NCI-H1694 (cell line): ENCODE measurements around the gene IL18.
"Not testable (repeated sequence)": the region's sequence is repeated elsewhere in the genome, so short reads cannot be mapped to it uniquely, and the experiment has no call there.

Source experiments
- DNase-seq: peaks from one replicate; lab custom pipeline; 2025; lab: John Stamatoyannopoulos, UW

The IL18 gene

DNA sequence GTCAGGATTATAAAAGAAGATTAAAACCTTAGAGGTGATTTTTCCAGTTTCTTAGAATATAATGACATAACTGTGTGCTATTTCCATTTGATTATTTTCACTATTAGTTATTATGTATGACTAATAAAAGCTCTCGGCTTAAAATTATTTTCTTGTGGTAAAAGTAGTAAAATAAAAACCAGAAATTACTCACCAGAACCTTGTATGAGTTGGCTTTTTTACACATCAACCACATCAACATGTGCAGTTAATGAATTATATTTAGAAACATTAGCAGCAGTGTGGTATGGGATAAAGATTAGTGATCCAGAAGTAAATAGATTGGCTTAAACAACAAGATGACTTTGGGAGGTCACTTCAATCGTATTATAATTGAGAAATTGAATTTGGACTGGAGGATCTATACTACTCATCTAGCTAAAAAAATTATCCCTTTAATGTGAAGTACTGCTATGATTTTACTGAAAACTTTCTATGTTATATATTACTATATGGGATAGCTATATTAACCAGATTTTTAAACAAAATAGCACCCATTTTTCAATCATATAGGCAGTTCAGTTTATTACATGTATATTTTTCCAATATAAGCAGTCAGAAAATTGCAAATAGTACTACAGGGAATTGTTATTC lies 8.6 kb upstream of the IL18 start:
- DNase-seq: no peak

DNA sequence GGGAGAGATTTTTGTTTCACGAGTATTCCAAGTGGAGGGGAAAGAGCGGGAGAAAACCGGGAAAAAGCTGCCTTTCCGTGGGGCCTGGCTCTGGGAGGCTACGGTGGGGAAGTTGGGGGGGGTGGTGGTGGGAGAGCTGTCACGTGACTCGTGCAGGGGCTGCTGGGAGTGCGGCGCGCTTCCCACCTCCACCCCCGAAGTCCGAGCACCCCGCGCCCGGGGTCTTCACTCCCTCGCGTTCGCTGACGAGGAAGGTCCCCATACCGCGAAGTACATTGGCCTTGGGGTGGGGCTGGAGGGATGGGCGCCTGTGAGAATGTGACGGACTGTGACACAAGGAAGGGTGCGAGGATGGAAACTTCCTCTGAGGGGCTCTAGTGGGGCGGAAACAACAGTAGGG lies 3.3 kb upstream of the IL18 start, which contains the start of gene TEX12:
TSS of gene TEX12 (plus strand) at position 228 of the 400 bp plus-strand sequence. CDS start 1,897 bp downstream, outside the sequence.
- no peak for DNase-seq

DNA sequence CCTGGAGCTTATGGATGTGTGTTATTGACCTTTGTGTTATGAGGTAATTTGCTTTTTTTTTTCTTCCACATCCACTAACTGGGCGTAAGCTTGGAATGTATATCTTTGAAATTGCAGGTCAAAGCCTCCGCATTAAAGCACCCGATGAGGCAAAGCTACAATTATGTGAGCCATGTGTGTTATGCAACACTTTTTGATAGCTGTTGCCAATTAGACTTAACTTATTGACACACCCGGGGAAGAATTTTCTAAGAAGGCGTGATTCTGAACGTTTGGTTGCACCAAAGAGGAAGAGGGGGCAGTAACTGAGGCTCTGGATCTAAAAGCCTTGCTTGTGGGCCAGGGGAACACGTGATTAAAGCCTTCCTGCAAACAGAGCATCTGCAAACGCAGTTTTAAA lies 2.7 kb upstream of the IL18 start:
- no peak for DNase-seq

DNA sequence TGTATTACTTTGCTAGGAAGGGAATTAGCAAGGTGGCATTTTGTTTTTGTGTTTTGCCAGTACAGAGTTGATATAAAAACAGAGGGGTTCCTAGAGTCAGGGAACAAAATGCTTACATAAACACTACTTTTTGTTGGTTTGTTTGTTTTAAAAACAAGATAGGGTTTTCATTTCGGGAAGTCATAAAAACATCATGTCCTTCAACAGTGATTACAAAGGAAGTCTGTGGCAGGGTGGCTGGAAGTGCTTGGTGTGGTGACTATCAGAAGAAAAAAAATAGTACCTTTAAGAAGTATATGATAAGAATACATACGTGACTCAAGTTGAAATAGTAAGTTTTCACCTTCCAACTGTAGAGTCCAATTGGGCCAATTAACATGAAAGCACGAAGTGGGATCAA lies 1.2 kb upstream of the IL18 start:
- no peak for DNase-seq

DNA sequence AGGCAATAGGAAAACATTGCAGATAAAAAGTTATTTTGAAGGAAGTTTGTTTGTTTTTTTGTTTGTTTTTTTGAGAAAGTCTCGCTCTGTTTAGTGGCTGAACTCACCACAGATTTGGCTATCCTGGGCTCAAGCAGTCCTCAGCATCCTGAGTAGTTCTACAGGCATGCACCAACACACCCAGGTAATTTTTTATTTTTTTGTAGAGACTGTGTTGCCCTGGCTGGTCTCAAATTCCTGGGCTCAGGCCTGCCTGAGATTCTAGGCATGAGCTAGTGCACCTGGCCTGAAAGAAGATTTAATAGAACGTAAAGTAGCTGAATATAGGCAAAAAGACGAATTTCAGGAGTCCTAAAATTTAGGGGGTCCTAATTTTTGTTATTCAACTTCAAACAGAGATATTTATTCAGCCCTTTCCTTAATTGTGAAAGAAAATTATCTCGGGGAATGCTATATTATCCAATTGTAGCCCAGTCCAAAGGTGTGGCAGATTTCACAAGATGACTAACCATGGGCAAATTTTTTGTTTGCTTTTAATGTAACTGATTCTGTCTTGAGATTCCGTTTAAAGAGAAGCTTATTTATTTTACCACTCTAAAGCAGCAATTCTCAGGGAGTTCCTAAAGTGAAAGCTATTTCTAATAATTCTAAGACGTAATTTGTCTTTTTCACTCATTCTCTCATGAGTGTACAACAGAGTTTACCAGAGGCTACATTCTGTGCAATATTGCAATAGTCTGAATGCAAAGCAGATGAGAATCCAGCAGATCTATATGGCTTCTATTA lies 940 bp downstream of the IL18 start:
- no peak for DNase-seq

DNA sequence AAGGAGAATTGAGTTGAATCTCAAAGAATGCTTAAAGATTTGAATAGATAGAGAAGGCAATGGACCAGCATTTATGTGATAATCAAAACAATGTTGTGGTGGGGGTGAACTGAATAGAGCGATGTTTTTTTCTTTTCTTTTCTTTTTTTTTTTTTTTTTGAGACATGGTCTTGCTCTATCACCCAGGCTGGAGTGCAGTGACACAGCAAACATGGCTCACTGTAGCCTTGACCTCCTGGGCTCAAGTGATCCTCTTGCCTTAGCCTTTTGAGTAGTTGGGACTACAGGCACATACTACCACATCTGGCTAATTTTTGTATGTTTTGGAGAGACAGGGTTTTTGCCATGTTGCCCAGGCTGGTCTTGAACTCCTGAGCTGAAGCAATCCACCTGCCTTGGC lies 1.7 kb downstream of the IL18 start:
- not testable (repeated sequence) for DNase-seq

DNA sequence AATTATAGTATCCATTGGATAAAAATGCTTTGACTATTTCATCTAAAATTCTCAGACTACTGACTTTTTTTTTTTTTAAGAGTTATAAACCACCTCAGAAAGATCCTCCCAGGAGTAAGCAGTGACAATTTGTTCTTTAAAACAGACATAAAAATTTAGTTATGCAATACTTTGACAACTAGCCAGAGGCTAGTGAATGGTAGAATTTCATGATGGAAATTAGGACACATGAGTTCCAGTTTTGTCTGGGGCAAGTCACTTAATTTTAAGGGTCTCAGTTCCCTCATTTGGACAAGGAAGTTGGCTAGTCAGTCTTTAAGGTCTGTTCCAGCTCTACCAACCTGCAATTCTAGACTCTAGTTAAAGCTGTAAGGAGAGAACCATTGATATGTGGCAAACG lies 2.9 kb downstream of the IL18 start:
- no peak for DNase-seq

DNA sequence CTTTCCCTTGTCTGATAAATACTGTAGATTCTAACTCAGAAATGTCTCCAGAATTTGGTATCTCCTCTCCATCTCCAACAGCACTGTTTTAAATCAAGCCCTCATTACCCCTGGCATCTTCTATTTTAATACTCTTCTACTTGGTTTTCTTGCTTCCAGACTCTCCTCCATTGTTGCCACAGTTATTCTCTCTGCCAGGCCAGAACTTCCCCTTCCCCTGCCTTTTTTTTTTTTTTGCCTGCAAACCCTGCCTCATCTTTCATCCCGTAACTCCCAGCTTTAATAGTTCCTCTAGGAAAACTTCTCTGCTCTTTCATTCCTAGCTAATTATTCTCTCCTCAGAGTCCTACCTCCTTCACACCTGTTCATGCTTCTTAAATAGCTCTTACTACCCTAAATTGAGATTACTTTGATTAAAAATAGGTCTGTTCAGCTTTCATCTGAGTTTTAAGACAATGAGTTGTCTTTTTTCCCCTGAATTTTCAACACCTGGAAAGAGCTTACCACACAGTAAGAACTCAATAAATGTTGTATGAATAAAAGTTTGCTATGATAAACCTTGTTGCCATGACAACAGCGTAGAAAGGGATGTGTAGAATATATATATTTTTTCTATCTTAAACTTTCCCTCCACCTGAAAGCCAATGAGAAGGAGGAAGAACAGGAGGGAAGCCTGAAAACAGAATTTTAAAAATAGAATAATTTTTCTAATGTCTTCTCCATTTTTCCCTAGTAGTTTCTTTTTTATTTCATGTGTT lies 3.6 kb downstream of the IL18 start:
- no peak for DNase-seq

DNA sequence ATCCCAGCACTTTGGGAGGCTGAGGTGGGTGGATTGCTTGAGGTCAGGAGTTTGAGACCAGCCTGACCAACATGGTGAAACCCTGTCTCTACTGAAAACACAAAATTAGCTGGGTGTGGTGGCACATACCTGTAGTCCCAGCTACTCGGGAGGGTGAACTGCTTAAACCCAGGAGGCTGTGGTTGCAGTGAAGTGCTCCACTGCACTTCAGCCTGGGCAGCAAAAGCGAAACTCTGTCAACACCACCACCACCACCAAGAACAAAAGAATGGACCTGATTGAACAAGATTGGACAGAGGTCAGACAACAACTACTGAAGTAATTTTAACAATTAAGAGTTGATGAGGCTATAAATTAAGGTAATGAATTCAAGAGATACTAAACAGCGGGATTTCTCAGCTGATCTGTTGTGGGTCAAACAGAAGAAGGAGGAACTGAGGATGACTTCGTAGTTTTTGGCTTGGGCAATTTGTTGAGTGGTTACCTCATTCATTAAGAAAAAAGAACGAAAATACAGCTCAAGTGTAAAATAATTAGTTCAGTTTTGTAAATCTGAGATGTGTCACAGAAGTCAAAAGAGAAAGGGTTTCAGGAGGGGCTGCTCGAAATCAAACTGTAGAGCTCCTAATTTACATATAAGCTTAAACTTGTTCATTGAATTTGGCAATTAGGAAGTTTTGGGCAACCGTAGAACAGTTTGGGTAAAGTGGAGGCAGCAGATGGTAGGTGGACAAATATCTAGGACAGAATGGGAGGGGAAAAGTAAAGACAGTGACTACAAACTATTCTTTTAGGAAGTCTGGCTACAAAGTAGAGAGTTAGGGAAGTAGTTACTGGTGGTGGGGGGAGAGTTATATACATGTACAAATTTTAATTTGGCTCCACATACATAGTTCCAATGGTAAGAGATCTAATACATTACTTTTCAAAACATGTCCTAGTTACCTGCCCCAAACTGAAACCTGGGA lies 4.5 kb downstream of the IL18 start:
- DNase-seq: no peak

DNA sequence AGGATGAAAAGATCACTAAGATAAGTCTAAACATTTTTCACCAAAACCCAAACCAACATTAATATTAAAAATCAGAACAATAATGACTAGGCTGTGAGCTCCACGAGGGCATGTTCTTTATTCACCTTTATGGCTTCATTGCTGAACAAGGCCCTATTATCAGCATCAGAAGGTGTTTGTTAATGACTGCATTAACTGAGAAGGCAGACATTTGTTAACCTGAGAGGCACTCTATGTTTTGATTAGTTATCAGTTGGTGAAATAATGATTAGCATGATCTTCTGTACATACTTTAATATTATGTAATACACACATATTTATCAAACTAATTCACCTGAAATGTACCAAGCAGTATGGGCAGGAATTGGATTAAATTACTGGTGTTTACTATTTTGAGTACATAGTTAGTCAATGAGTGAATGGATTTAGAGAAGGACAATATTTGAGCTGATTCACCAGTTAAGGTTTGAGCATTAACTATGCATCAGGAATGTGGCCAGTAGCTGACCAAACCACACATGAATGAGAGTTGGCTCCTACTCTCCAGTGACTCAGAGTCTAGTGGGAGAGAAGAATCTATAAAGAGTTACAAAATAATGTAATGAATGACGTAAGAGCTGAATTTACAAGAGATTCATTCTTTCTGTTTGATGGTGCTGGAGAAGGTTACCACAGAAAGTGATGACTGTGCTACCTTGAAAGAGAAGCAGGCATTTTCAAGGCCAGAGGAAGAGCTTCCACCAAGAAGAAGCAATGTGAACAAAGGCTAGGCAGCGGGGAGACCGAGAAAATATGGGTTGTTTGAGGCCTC lies 6.7 kb downstream of the IL18 start:
- DNase-seq: no peak

DNA sequence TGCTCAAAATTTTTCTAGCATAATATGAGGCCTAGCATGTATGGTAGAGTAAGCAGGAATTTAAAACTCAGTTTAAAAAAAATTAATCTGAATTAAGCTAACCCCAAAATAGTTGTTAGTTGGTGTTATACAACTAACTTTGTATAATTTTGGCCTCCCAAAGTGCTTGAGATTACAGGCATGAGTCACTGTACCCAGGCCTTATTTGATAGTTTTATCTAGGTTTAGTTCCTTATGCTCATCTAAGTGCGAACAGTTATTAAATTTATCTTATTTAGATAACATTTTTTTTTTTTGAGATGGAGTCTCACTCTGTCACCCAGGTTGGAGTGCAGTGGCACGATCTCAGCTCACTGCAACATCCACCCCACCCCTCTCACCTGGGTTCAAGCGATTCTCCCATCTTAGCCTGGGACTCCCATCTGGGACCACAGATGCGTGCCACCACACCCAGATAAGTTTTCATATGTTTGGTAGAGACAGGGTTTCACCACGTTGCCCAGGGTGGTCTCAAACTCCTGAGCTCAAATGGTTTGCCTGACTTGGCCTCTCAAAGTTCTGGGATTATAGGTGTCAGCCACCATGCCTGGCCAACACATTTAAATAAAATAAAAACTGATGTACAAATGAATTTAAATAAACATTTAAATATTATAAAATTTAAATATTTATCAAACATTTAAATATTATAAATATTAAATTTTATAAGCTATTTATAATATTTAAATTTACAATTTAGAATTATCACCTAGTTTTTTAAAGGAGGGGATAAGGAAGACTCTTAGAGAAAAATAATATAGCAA lies 7.5 kb downstream of the IL18 start:
- no peak for DNase-seq

DNA sequence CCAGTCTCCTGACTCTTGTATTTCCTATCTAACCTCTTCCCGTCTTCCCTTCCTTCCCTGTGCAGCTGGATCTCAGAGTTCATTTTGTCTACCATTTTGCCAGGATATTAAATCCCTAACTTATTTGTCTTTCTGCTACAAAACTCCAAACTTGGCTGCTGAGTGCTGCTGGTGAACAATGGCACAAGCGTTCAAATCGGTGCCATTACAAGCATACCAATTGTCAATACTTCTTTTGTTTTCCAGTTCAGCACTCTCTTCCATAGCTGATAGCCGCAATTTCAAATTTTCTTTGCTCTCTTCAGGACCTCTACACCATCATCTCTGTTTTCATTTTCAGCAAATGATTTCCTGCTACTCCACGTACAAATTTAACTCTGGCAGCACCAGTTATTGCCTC lies 13.4 kb downstream of the IL18 start:
- no peak for DNase-seq

DNA sequence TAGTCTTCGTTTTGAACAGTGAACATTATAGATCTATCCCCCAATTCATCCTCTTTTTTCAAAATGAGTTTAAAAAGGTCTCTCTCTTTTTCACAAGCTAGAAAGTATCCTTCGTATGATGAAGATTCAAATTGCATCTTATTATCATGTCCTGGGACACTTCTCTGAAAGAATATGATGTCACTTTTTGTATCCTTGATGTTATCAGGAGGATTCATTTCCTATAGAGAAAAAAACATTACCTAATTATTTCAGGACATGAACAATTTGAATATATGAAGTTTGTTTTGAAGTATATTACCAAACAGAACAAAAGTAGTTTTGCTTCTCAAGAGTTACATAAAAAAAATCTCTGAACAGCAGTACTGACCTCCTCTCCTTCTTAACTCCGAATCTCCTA lies 20.3 kb downstream of the IL18 start:
- DNase-seq: no peak

DNA sequence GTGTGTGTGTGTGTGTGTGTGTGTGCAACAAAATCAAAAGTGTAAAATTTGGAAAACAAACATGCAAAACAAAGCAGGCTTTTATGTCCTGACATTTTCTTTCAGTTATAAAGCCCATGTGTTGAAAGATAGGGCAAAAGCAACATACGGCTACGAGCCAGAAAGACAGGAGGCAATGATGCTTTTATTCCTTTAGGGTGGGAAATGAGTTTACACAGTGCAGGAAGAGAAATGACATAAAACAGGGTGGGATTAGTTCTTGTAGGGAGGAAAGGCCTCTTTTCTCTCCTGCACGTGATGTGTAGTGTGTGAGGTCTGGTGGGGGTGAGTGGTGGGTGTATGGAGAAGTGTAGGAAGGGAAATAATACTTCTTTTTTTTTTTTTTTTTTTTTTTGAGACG lies 29.4 kb downstream of the IL18 start:
- DNase-seq: no peak

DNA sequence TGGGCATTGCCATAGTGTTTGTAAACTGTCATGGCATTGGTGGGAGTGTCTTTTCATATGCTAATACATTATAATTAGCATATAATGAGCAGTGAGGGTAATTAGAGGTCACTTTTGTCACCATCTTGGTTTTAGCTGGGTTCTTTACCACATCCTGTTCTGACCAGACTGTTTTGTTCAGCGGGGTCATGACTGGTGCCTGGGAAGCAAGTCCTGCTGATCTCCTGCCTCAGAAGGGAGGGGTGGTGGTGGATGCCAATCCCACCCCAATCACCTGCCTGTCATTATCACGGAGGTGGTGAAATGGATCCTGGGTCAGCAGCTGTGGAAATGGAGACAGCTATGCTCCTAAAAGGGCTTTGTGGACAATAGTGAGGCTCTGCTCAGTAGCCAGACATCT lies 31.2 kb downstream of the IL18 start:
- no peak for DNase-seq

DNA sequence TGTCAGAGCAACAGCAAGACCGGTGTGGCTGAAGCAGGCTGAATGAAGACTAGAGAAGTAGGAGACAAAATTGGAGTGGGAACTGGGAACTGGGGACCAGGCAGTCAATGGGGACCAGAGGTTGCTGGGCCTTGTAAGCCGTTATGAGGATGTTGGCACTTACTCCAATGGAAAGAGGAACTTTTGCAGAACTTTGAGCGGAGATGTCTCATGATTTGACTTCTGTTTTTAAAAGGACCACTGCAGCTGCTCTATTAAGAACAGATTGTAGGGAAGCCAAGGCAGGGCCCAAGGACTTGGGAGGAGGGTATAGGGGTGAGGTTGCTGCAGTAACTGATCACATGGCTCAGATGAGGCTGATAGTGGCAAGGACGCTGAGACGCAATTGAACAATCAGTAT lies 34.2 kb downstream of the IL18 start:
- no peak for DNase-seq

DNA sequence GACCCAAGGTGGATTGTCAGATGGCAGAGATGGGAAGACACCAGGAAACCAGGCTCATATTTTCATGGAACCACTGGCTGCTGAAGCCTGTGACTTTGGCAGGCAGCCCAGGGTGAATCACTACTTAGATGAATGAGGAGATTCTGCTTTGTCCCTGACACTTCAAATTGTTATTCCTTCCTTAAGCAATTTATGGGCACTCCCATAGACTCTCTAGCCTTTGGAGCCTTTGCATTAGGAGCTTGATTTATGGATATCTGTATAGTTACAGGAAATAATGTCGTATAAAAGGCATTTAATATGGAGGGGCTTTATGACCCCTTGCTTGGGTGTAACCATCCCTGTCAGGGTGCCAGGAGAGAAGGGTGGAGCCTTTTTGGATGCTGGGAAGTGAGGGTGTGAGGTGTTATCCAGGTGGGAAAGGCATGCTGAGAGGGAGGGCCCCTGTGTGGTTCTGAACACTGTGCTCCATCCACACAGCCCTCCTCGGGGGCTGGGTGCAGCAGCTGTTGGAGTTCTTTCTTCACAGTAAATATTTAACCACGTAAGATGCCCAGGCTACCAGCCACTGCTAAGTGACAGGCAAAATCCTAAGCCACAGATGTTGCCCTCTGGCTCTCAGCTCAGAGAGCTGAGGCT lies 35.3 kb downstream of the IL18 start:
- DNase-seq: no peak

DNA sequence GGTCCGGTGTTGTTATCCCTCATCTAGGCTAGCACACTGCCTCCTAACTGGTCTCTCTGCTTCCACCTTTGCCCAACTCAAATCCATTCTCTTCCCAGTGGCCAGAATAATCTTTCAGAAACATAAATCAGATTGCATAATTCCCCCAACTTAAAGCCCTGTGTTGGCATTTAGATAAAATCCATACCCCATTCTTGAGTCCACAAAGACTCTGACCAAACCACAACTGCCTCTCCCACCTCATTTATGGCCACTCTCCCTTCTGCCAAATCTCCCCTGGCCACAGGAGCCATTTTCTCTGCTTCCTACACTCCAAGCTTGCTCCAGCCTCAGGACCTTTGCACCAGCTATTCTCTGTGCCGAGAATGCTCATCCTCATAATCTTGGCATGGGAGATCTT lies 36.8 kb downstream of the IL18 start:
- DNase-seq: no peak

DNA sequence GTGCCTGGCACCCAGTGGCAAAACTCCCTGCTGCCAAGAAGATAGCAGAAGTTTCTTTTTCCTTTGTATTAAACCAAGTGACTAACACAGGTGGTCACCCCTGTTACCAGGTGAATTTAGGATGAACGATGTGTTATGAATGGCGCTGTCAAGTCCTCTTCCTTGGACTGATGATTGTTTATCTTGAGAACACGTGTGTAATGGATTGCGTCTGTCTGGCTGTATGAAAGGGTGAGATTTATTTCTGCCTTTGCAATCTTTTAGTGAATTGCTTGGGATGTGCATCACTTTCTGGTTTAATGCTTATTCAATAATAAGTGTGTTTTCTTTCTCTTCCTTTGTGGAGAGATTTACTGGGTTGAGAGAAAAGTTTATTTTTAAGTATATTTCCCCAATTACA lies 40.8 kb downstream of the IL18 start:
- DNase-seq: no peak
